K562 (cell line): ENCODE measurements around the gene ENTPD6. TPM values are rescaled to one million over a fixed set of nuclear protein-coding genes. Genes with fewer than 3 reads are reported as not detected.

ENCODE experiments used
- ATAC-seq: fragments of 200-7000 bp; cut with Tn5 transposase; 3 replicates; pipeline ENCODE4 v1.9.1; 2020; ENCODE audit warnings: moderate library complexity
- BruUV-seq: library from RNA; stranded (reverse); fragments of 400-500 nt; replicated peaks from 2 replicates; lab custom pipeline; 2021; lab: Mats Ljungman, UMichigan
- CTCF ChIA-PET: fragments of 300-600 bp; formaldehyde crosslinking; extraction: SDS; loops from one replicate; lab custom pipeline; 2021; ENCODE audit warnings: low intra/inter-chr PET ratio; lab: Yijun Ruan, JAX
- POLR2A ChIA-PET: fragments of 300-600, 350-650 bp; sonication (Branson Sonifier 250); formaldehyde crosslinking; extraction: SDS; loops from one replicate; lab custom pipeline; 2021; ENCODE audit warnings: antibody characterized with exemption, inconsistent platforms; lab: Yijun Ruan, JAX
- DNase-seq, 4 experiments: peaks; one replicate each; pipeline versions ENCODE4 v3.0.0 to v3.0.0-alpha.2; 2011 to 2018; ENCODE audit warnings: low spot score in 3 of 4, mixed read lengths in 3 of 4; ENCODE audit errors: extremely low read depth in 1 of 4
- FAIRE-seq: peaks from 2 replicates; lab custom pipeline; 2011; peaks lifted over from hg19 to GRCh38; lab: Jason Lieb, UNC
- H2AFZ ChIP-seq: 2 replicates; pipeline ENCODE4 v1.6.0; 2011; ENCODE audit warnings: low read depth, low read length, control low read depth, inconsistent platforms
- H3K27ac ChIP-seq: fragments of 200-600 bp; 3 replicates; pipeline ENCODE4 v1.8.0; 2011; ENCODE audit warnings: low read depth, mild to moderate bottlenecking, control low read depth, inconsistent platforms, low read length, moderate library complexity, mixed read lengths; ENCODE audit errors: extremely low read depth
- H3K27me3 ChIP-seq, 2 experiments: fragments of 300-600 bp in 1 of 2; 2 replicates in 1 of 2; 3 replicates in 1 of 2; pipeline versions ENCODE4 v1.6.0 to v1.8.0; 2011; ENCODE audit warnings: inconsistent platforms in 2 of 2, low read length in 2 of 2, mild to moderate bottlenecking in 1 of 2, mixed read lengths in 1 of 2, moderate library complexity in 1 of 2; ENCODE audit not compliant: control insufficient read depth in 2 of 2, insufficient read depth in 2 of 2
- H3K36me3 ChIP-seq: fragments of 300-600 bp; 3 replicates; pipeline ENCODE4 v1.8.0; 2011; ENCODE audit warnings: mild to moderate bottlenecking, low read length, inconsistent platforms; ENCODE audit not compliant: control insufficient read depth, insufficient read depth
- H3K4me1 ChIP-seq, 2 experiments: fragments of 200-600 bp in 1 of 2; replicated peaks in 1 of 2; 2 replicates in 1 of 2; 3 replicates in 1 of 2; pipeline versions ENCODE4 v1.5.1 to v1.8.0; 2011; ENCODE audit warnings: inconsistent platforms in 2 of 2, low read length in 2 of 2, mild to moderate bottlenecking in 1 of 2, mixed read lengths in 1 of 2, moderate library complexity in 1 of 2; ENCODE audit not compliant: control insufficient read depth in 2 of 2, insufficient read depth in 2 of 2
- H3K4me2 ChIP-seq: 2 replicates; pipeline ENCODE4 v1.6.1; 2011; ENCODE audit warnings: low read length, control low read depth, inconsistent platforms, mixed read lengths; ENCODE audit not compliant: insufficient read depth
- H3K4me3 ChIP-seq: fragments of 200-600 bp; sonication (generic), shearing (Covaris generic); 2 replicates; pipeline ENCODE4 v1.5.1; 2016; ENCODE audit warnings: control low read depth, inconsistent platforms
- H3K79me2 ChIP-seq: fragments of 200-600 bp; 3 replicates; pipeline ENCODE4 v1.8.0; 2011; ENCODE audit warnings: low read length, inconsistent platforms; ENCODE audit not compliant: control insufficient read depth, insufficient read depth
- H3K9ac ChIP-seq, 2 experiments: 2 replicates each; pipeline versions ENCODE4 v1.6.0 to v1.6.1; 2011; ENCODE audit warnings: low read depth in 2 of 2, low read length in 2 of 2, control low read depth in 1 of 2, inconsistent platforms in 1 of 2, mild to moderate bottlenecking in 1 of 2, mixed read lengths in 1 of 2; ENCODE audit not compliant: insufficient read depth in 1 of 2
- H3K9me1 ChIP-seq: one replicate; pipeline ENCODE4 v1.6.0; 2011; ENCODE audit warnings: inconsistent platforms, mild to moderate bottlenecking, low read length, moderate library complexity; ENCODE audit not compliant: control insufficient read depth, insufficient read depth
- H3K9me3 ChIP-seq: replicated peaks from 2 replicates; pipeline ENCODE4 v1.5.1; 2011; ENCODE audit warnings: low read depth, low read length, inconsistent platforms; ENCODE audit not compliant: control insufficient read depth, insufficient read depth
- H4K20me1 ChIP-seq: replicated peaks from 2 replicates; pipeline ENCODE4 v1.6.1; 2011; ENCODE audit warnings: low read length, inconsistent platforms, mixed read lengths; ENCODE audit not compliant: control insufficient read depth, insufficient read depth
- EGR1 ChIP-seq: fragments of 450-650 bp; conservative IDR thresholded peaks from 2 replicates; pipeline ENCODE4 v1.6.1; 2017; ENCODE audit warnings: mild to moderate bottlenecking
- ETV1 ChIP-seq: fragments of 450-650 bp; conservative IDR thresholded peaks from 2 replicates; pipeline ENCODE4 v1.6.1; 2016; ENCODE audit warnings: missing genetic modification characterization, control low read depth, low read depth, missing compliant biosample characterization
- GABPB1 ChIP-seq: sonication (generic); formaldehyde crosslinking; IDR thresholded peaks from 2 replicates; pipeline ENCODE4 v1.8.0; 2022; ENCODE audit warnings: mild to moderate bottlenecking, missing genetic modification reagents
- NBN ChIP-seq: fragments of 450-650 bp; IDR thresholded peaks from 2 replicates; pipeline ENCODE4 v1.6.1; 2016; ENCODE audit warnings: low read depth, mild to moderate bottlenecking
- PHF20 ChIP-seq: fragments of 450-650 bp; IDR thresholded peaks from 2 replicates; pipeline ENCODE4 v1.6.1; 2018; ENCODE audit not compliant: partially characterized antibody
- POU5F1 ChIP-seq: fragments of 150-350 bp; IDR thresholded peaks from 2 replicates; pipeline ENCODE4 v1.6.1; 2014; ENCODE audit warnings: borderline replicate concordance, low read length, low read depth, mild to moderate bottlenecking; ENCODE audit not compliant: partially characterized antibody
- TEAD2 ChIP-seq: fragments of 450-650 bp; IDR thresholded peaks from 2 replicates; pipeline ENCODE4 v1.6.1; 2016; ENCODE audit warnings: missing genetic modification characterization, control low read depth, missing compliant biosample characterization
- ZFP36 ChIP-seq: fragments of 150-350 bp; IDR thresholded peaks from 2 replicates; pipeline ENCODE4 v1.6.1; 2018; ENCODE audit warnings: low read length, low read depth; ENCODE audit not compliant: partially characterized antibody
- ZNF274 ChIP-seq: IDR thresholded peaks from 2 replicates; pipeline ENCODE4 v1.6.1; 2011; ENCODE audit warnings: low read depth, mild to moderate bottlenecking, low read length, moderate library complexity, borderline replicate concordance
- ZNF696 ChIP-seq: fragments of 250-450 bp; sonication (Bioruptor Pico); conservative IDR thresholded peaks from 2 replicates; pipeline ENCODE4 v1.4.0; 2020; ENCODE audit warnings: mild to moderate bottlenecking, moderate library complexity
- WGBS: fragments of 100-300 bp; shearing (Covaris generic); methylation state at CpG from one replicate; pipeline ENCODE4 v1.1.6; 2016; ENCODE audit warnings: low coverage, mixed read lengths; ENCODE audit not compliant: insufficient coverage; ENCODE audit errors: missing lambda C conversion rate; 5-methylcytosine and 5-hydroxymethylcytosine counted together
- in situ Hi-C: fragments of 300-500 bp; cut with MboI; formaldehyde crosslinking; loops from 4 replicates; pipeline ENCODE4 v1.15.0; 2018; ENCODE audit warnings: inconsistent platforms, mixed read lengths
- intact Hi-C: fragments of 100-400 bp; cut with micrococcal nuclease; formaldehyde crosslinking; loops from 2 replicates; pipeline ENCODE4 v1.14.2; 2022
- polyA plus RNA-seq, 8 experiments: library from polyadenylated mRNA; depleted of rRNA in 4 of 8; stranded (reverse) in 5 of 8; unstranded in 3 of 8; fragments of >200 nt; fragmentation: Nextera tagmentation in 2 of 8; fragmentation: Illumina TruSeq in 1 of 8; extraction: Ambion mirVana in 2 of 8; extraction: Trizol in 1 of 8; gene quantifications; 2 replicates each; pipeline versions ENCODE4 v1.2.1 to v1.2.3, GENCODE V29; 2011 to 2014; ENCODE audit warnings: inconsistent platforms in 1 of 8, missing spikeins in 1 of 8
- total RNA-seq, 7 experiments: library from RNA; depleted of rRNA in 6 of 7; stranded (reverse); fragments of >200 nt in 6 of 7; fragmentation: Illumina TruSeq in 2 of 7; extraction: Trizol in 2 of 7; gene quantifications; 2 replicates each; pipeline versions ENCODE4 v1.2.1 to v1.2.3, GENCODE V29; 2011 to 2021; ENCODE audit warnings: low replicate concordance in 1 of 7
- TF ChIP-seq, protein P1 (sequence below): fragments of 450-650 bp; formaldehyde crosslinking; IDR thresholded peaks from 2 replicates; pipeline ENCODE4 v1.4.0; 2020; ENCODE audit warnings: mild to moderate bottlenecking, mixed read lengths
- TF ChIP-seq, protein P2 (sequence below): fragments of 250-450 bp; sonication (Bioruptor Pico); IDR thresholded peaks from 2 replicates; pipeline ENCODE4 v1.5.0; 2021
- TF ChIP-seq, protein P3 (sequence below): fragments of 250-450 bp; sonication (Bioruptor Pico); IDR thresholded peaks from 2 replicates; pipeline ENCODE4 v1.5.1; 2021; ENCODE audit warnings: mild to moderate bottlenecking

ENTPD6 gene
- total and polyA plus RNA-seq, 9 of the 15 experiments (the other 6 are each of a cell fraction or from before 2014, with no cell fraction given), result 0.82 to 36.8 (median 22.4) TPM

DNA sequence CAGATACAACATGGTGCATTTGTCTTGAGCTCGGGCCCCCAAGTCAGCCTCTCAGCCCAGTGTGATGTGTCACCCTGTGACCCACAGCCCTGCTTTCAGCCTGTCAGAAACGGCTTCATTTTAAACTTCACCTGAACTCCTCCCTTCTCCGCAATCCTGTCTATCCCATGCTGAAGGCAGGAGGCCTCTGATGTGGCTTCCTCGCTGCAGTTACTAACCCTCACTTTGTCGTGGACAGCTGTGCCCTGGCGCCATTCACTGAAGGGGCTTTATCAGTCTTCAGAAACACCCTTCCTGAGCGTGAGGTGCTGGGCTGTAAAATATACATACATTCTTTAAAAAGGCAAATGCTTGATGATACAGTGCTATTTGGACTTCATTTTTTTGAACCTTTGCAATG, 7.9 kb upstream of the ENTPD6 start:
- Histone ChIP-seq H3K36me3 (no peaks in the 10 kb centered on the region), H3K9ac (no peak overlapping the region), H3K9me3 (no peaks in the 10 kb centered on the region), H3K4me3 (no peak overlapping the region), H3K79me2 (no peaks in the 10 kb centered on the region), H3K27ac (no peak overlapping the region), H2AFZ (no peak overlapping the region), H3K4me2 (no peak overlapping the region), H4K20me1 (no peaks in the 10 kb centered on the region), H3K9me1 (no peaks in the 10 kb centered on the region), H3K27me3 (peaks cover 5 to 19% of the 10 kb centered on the region in 2 experiments; a peak in 3 of 5 replicates), H3K4me1 (no peaks in the 10 kb centered on the region)
- BruUV-seq, result no TSS peak
- 2% methylated on average over 6 of the region's 7 CpGs for WGBS
- intact Hi-C loops (no loop called here), in situ Hi-C loops (no loop called here)
- ChIA-PET CTCF (no interaction called here), POLR2A (interaction anchor here (0.6 kb wide), 1 partner anchor 181 kb away, joined by 3 read pairs; no protein-coding TSS in a partner anchor)
- TF ChIP-seq, protein P1, sequence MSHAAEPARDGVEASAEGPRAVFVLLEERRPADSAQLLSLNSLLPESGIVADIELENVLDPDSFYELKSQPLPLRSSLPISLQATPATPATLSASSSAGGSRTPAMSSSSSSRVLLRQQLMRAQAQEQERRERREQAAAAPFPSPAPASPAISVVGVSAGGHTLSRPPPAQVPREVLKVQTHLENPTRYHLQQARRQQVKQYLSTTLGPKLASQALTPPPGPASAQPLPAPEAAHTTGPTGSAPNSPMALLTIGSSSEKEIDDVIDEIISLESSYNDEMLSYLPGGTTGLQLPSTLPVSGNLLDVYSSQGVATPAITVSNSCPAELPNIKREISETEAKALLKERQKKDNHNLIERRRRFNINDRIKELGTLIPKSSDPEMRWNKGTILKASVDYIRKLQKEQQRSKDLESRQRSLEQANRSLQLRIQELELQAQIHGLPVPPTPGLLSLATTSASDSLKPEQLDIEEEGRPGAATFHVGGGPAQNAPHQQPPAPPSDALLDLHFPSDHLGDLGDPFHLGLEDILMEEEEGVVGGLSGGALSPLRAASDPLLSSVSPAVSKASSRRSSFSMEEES (CRISPR knock-in tag), result no peak
- TF ChIP-seq EGR1, result no peak
- TF ChIP-seq GABPB1 (CRISPR knock-in tag), result no peak
- no peak for TF ChIP-seq NBN
- TF ChIP-seq ZNF274, result no peak
- TF ChIP-seq TEAD2, result no peak
- TF ChIP-seq, protein P2, sequence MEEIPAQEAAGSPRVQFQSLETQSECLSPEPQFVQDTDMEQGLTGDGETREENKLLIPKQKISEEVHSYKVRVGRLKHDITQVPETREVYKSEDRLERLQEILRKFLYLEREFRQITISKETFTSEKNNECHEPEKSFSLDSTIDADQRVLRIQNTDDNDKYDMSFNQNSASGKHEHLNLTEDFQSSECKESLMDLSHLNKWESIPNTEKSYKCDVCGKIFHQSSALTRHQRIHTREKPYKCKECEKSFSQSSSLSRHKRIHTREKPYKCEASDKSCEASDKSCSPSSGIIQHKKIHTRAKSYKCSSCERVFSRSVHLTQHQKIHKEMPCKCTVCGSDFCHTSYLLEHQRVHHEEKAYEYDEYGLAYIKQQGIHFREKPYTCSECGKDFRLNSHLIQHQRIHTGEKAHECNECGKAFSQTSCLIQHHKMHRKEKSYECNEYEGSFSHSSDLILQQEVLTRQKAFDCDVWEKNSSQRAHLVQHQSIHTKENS (CRISPR knock-in tag), result no peak
- TF ChIP-seq ETV1 (tag), result no peak
- no peak for TF ChIP-seq POU5F1
- no peak for TF ChIP-seq ZFP36
- TF ChIP-seq ZNF696, result no peak
- TF ChIP-seq PHF20, result no peak
- TF ChIP-seq, protein P3, sequence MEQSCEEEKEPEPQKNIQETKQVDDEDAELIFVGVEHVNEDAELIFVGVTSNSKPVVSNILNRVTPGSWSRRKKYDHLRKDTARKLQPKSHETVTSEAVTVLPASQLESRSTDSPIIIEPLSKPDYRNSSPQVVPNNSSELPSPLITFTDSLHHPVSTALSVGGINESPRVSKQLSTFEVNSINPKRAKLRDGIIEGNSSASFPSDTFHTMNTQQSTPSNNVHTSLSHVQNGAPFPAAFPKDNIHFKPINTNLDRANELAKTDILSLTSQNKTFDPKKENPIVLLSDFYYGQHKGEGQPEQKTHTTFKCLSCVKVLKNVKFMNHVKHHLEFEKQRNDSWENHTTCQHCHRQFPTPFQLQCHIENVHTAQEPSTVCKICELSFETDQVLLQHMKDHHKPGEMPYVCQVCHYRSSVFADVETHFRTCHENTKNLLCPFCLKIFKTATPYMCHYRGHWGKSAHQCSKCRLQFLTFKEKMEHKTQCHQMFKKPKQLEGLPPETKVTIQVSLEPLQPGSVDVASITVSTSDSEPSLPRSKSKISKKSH (CRISPR knock-in tag), result no peak
- no peak for DNase-seq
- ATAC-seq, result no peak
- no peak for FAIRE-seq
